ENCODE measurements around the gene GRM4. TPM values are rescaled to one million over a fixed set of nuclear protein-coding genes. Genes with fewer than 3 reads are reported as not detected.

The GRM4 gene
- total RNA-seq, 1 experiment from 2014 or later = not detected

GRCh38 chr6:34151321-34152041, 5.6 kb upstream of the GRM4 start:
- intact Hi-C loops (cut with micrococcal nuclease; ENCODE audit: unreplicated experiment) = no loop called here
- Histone ChIP-seq H3F3A (ENCODE audit: insufficient read depth, low read depth) (no peaks in the 10 kb centered on the region), H3K9me2 (ENCODE audit: insufficient read depth) (no peaks in the 10 kb centered on the region), H3K36me3 (ENCODE audit: low read depth) (no peaks in the 10 kb centered on the region), H3K27ac (no peak overlapping the region), H3K4me3 (no peak overlapping the region), H3K27me3 (ENCODE audit: insufficient read depth, low read depth) (peaks cover 51% of the 10 kb centered on the region), H3K9me3 (ENCODE audit: insufficient read depth, low read depth) (no peaks in the 10 kb centered on the region), H3K4me2 (no peak overlapping the region), H4K20me1 (ENCODE audit: insufficient read depth) (no peaks in the 10 kb centered on the region), H2AFZ (no peak overlapping the region), H3K79me2 (ENCODE audit: low read depth) (no peaks in the 10 kb centered on the region), H3K4me1 (replicated peaks; ENCODE audit: insufficient read depth) (no peaks in the 10 kb centered on the region)
- ChIA-PET CTCF (no interaction called here), POLR2A (ENCODE audit: unreplicated experiment) (no interaction called here)
- TF ChIP-seq EZH2 (IDR thresholded peaks at IDR 0.05; ENCODE audit: low read depth) (no peak), CTCF (conservative IDR thresholded peaks at IDR 0.05) (no peak)
- BruUV-seq (replicated peaks) = no TSS peak
- DNase-seq = no peak

- H3K4me3 ChIP-seq = no peak overlapping the region
- no peaks in the 10 kb centered on the region for H3K4me1 ChIP-seq (replicated peaks; ENCODE audit: insufficient read depth)
- CTCF ChIA-PET = no interaction called here
- no peaks in the 10 kb centered on the region for H3K9me3 ChIP-seq (ENCODE audit: insufficient read depth, low read depth)
- intact Hi-C loops (cut with micrococcal nuclease; ENCODE audit: unreplicated experiment) = no loop called here
- no peak overlapping the region for H3K27ac ChIP-seq
- H4K20me1 ChIP-seq (ENCODE audit: insufficient read depth) = no peaks in the 10 kb centered on the region
- H2AFZ ChIP-seq = no peak overlapping the region
- H3K27me3 ChIP-seq (ENCODE audit: insufficient read depth, low read depth) = peaks cover 58% of the 10 kb centered on the region
- DNase-seq = no peak
- no peak for TF ChIP-seq EZH2 (IDR thresholded peaks at IDR 0.05; ENCODE audit: low read depth)
- TF ChIP-seq CTCF (conservative IDR thresholded peaks at IDR 0.05) = no peak
- no peaks in the 10 kb centered on the region for H3K36me3 ChIP-seq (ENCODE audit: low read depth)
- no peaks in the 10 kb centered on the region for H3K9me2 ChIP-seq (ENCODE audit: insufficient read depth)
- POLR2A ChIA-PET (ENCODE audit: unreplicated experiment) = no interaction called here
- no peak overlapping the region for H3K4me2 ChIP-seq
- no TSS peak for BruUV-seq (replicated peaks)
- H3F3A ChIP-seq (ENCODE audit: insufficient read depth, low read depth) = no peaks in the 10 kb centered on the region
- H3K79me2 ChIP-seq (ENCODE audit: low read depth) = no peaks in the 10 kb centered on the region
Observed at GRCh38 chr6:34150766-34151165, 4.9 kb upstream of the GRM4 start.

- H3F3A ChIP-seq (ENCODE audit: insufficient read depth, low read depth) = no peaks in the 10 kb centered on the region
- DNase-seq = no peak
- POLR2A ChIA-PET (ENCODE audit: unreplicated experiment) = interaction anchor here (0.6 kb wide), 1 partner anchor 832 kb away, joined by 11 read pairs; no protein-coding TSS in a partner anchor
- intact Hi-C loops (cut with micrococcal nuclease; ENCODE audit: unreplicated experiment) = no loop called here
- TF ChIP-seq EZH2 (IDR thresholded peaks at IDR 0.05; ENCODE audit: low read depth) (no peak), CTCF (conservative IDR thresholded peaks at IDR 0.05) (no peak)
- no peak overlapping the region for H3K4me3 ChIP-seq
- H3K27me3 ChIP-seq (ENCODE audit: insufficient read depth, low read depth) = peaks cover 65% of the 10 kb centered on the region
- H3K36me3 ChIP-seq (ENCODE audit: low read depth) = no peaks in the 10 kb centered on the region
- H3K4me2 ChIP-seq = no peak overlapping the region
- no peaks in the 10 kb centered on the region for H3K4me1 ChIP-seq (replicated peaks; ENCODE audit: insufficient read depth)
- H2AFZ ChIP-seq = no peak overlapping the region
- no peaks in the 10 kb centered on the region for H3K9me3 ChIP-seq (ENCODE audit: insufficient read depth, low read depth)
- CTCF ChIA-PET = interaction anchor here (0.6 kb wide), 1 partner anchor 1725 kb away, joined by 3 read pairs; no protein-coding TSS in a partner anchor
- H3K27ac ChIP-seq = no peak overlapping the region
- H3K9me2 ChIP-seq (ENCODE audit: insufficient read depth) = no peaks in the 10 kb centered on the region
- no peaks in the 10 kb centered on the region for H3K79me2 ChIP-seq (ENCODE audit: low read depth)
- H4K20me1 ChIP-seq (ENCODE audit: insufficient read depth) = no peaks in the 10 kb centered on the region
- BruUV-seq (replicated peaks) = no TSS peak
Observed at GRCh38 chr6:34149831-34150400, 4.0 kb upstream of the GRM4 start.

All from PC-9 (cell line).